HepG2 (cell line): ENCODE results near the gene SULT6B1. TPM values are rescaled to one million over a fixed set of nuclear protein-coding genes. Genes with fewer than 3 reads are reported as not detected.

ENCODE experiments used
- ATAC-seq: fragments of 200-7000 bp; cut with Tn5 transposase; 3 replicates; pipeline ENCODE4 v1.9.1; 2020; ENCODE audit warnings: mild to moderate bottlenecking, moderate library complexity
- BruUV-seq: library from RNA; stranded (reverse); fragments of 400-500 nt; replicated peaks from 2 replicates; lab custom pipeline; 2021; lab: Mats Ljungman, UMichigan
- CTCF ChIA-PET: fragments of 300-600 bp; formaldehyde crosslinking; extraction: SDS; loops from one replicate; lab custom pipeline; 2021; ENCODE audit warnings: low total read pairs, inconsistent platforms, low intra/inter-chr PET ratio; lab: Yijun Ruan, JAX
- POLR2A ChIA-PET: fragments of 350-600 bp; sonication (Branson Sonifier 250); formaldehyde crosslinking; loops from one replicate; lab custom pipeline; 2020; ENCODE audit warnings: antibody characterized with exemption, inconsistent platforms; lab: Yijun Ruan, JAX
- DNase-seq: peaks from one replicate; pipeline ENCODE4 v3.0.0-alpha.2; 2015; ENCODE audit warnings: low spot score
- FAIRE-seq: peaks from 3 replicates; lab custom pipeline; 2011; peaks lifted over from hg19 to GRCh38; lab: Jason Lieb, UNC
- H2AFZ ChIP-seq: one replicate; pipeline ENCODE4 v1.6.1; 2011; ENCODE audit warnings: low read length, inconsistent platforms
- H3K27ac ChIP-seq: fragments of 300-600 bp; 3 replicates; pipeline ENCODE4 v1.8.0; 2011; ENCODE audit warnings: mixed run types, mild to moderate bottlenecking, mixed read lengths, low read length, inconsistent platforms; ENCODE audit not compliant: insufficient read depth; ENCODE audit errors: extremely low read length
- H3K27me3 ChIP-seq, 2 experiments: fragments of 200-600 bp in 1 of 2; 2 replicates in 1 of 2; 3 replicates in 1 of 2; pipeline versions ENCODE4 v1.6.0 to v1.8.0; 2011; ENCODE audit warnings: low read length in 2 of 2, mild to moderate bottlenecking in 2 of 2, moderate library complexity in 2 of 2, inconsistent platforms in 1 of 2; ENCODE audit not compliant: insufficient read depth in 2 of 2, control insufficient read depth in 1 of 2
- H3K36me3 ChIP-seq, 2 experiments: fragments of 200-600 bp in 1 of 2; replicated peaks in 1 of 2; 2 replicates in 1 of 2; 3 replicates in 1 of 2; pipeline versions ENCODE4 v1.5.1 to v1.8.0; 2011; ENCODE audit warnings: low read length in 2 of 2, inconsistent platforms in 1 of 2; ENCODE audit not compliant: insufficient read depth in 2 of 2, control insufficient read depth in 1 of 2
- H3K4me1 ChIP-seq: 2 replicates; pipeline ENCODE4 v1.5.1; 2012; ENCODE audit warnings: low read length, inconsistent platforms; ENCODE audit not compliant: insufficient read depth
- H3K4me2 ChIP-seq: 2 replicates; pipeline ENCODE4 v1.6.0; 2011; ENCODE audit warnings: low read depth, low read length, inconsistent platforms
- H3K4me3 ChIP-seq, 3 experiments: fragments of 200-600 bp in 1 of 3; sonication (generic), shearing (Covaris generic) in 1 of 3; replicated peaks in 1 of 3; 2 replicates each; pipeline ENCODE4 v1.5.1; 2011 to 2016; ENCODE audit warnings: low read length in 3 of 3, inconsistent platforms in 2 of 3, low read depth in 2 of 3, mild to moderate bottlenecking in 2 of 3, control low read depth in 1 of 3, mixed read lengths in 1 of 3; ENCODE audit not compliant: insufficient read depth in 1 of 3
- H3K79me2 ChIP-seq: one replicate; pipeline ENCODE4 v1.6.1; 2011; ENCODE audit warnings: low read length, inconsistent platforms; ENCODE audit not compliant: insufficient read depth
- H3K9ac ChIP-seq: 2 replicates; pipeline ENCODE4 v1.6.0; 2011; ENCODE audit warnings: mild to moderate bottlenecking, low read depth, low read length, inconsistent platforms; ENCODE audit not compliant: insufficient read depth
- H3K9me3 ChIP-seq: 2 replicates; pipeline ENCODE4 v1.5.1; 2012; ENCODE audit warnings: mild to moderate bottlenecking, low read length
- H4K20me1 ChIP-seq: 2 replicates; pipeline ENCODE4 v1.6.0; 2011; ENCODE audit warnings: inconsistent platforms, mild to moderate bottlenecking, low read length, moderate library complexity; ENCODE audit not compliant: insufficient read depth
- FOXM1 ChIP-seq: sonication (generic); formaldehyde crosslinking; IDR thresholded peaks from 2 replicates; pipeline ENCODE4 v1.5.0; 2020; ENCODE audit warnings: missing genetic modification reagents
- FOXO1 ChIP-seq: sonication (generic); formaldehyde crosslinking; IDR thresholded peaks from 2 replicates; pipeline ENCODE4 v1.4.0; 2020; ENCODE audit warnings: missing genetic modification reagents
- FOXO4 ChIP-seq: sonication (generic); formaldehyde crosslinking; conservative IDR thresholded peaks from 2 replicates; pipeline ENCODE4 v1.8.1; 2023; ENCODE audit warnings: missing genetic modification reagents
- HMG20B ChIP-seq: conservative IDR thresholded peaks from 2 replicates; pipeline ENCODE4 v1.6.1; 2016; ENCODE audit warnings: missing genetic modification reagents, missing compliant biosample characterization
- JUNB ChIP-seq: sonication (generic); formaldehyde crosslinking; IDR thresholded peaks from 2 replicates; pipeline ENCODE4 v1.8.0; 2022; ENCODE audit warnings: missing genetic modification reagents, mild to moderate bottlenecking, borderline replicate concordance
- NFYC ChIP-seq: IDR thresholded peaks from 2 replicates; pipeline ENCODE4 v1.6.1; 2016; ENCODE audit warnings: missing genetic modification reagents, missing compliant biosample characterization
- PCBP1 ChIP-seq: fragments of 200-400 bp; formaldehyde crosslinking; IDR thresholded peaks from 2 replicates; pipeline ENCODE4 v1.6.1; 2017; ENCODE audit warnings: mild to moderate bottlenecking, low read depth, low read length, borderline replicate concordance
- PHF20 ChIP-seq: sonication (generic); formaldehyde crosslinking; IDR thresholded peaks from 2 replicates; pipeline ENCODE4 v1.5.0; 2020; ENCODE audit warnings: mild to moderate bottlenecking, missing genetic modification reagents
- SP4 ChIP-seq: sonication (generic); formaldehyde crosslinking; IDR thresholded peaks from 2 replicates; pipeline ENCODE4 v1.8.1; 2023; ENCODE audit warnings: mild to moderate bottlenecking, missing genetic modification reagents
- ZFP41 ChIP-seq: sonication (generic); formaldehyde crosslinking; IDR thresholded peaks from 2 replicates; pipeline ENCODE4 v1.4.0; 2020; ENCODE audit warnings: mild to moderate bottlenecking, missing genetic modification reagents, borderline replicate concordance
- ZNF446 ChIP-seq: sonication (generic); formaldehyde crosslinking; IDR thresholded peaks from 2 replicates; pipeline ENCODE4 v1.5.0; 2020; ENCODE audit warnings: mild to moderate bottlenecking, missing genetic modification reagents
- ZNF564 ChIP-seq: sonication (generic); formaldehyde crosslinking; IDR thresholded peaks from 2 replicates; pipeline ENCODE4 v1.8.1; 2023; ENCODE audit warnings: mild to moderate bottlenecking, missing genetic modification reagents
- WGBS: methylation state at CpG from one replicate; pipeline ENCODE4 v1.1.6; 2017; ENCODE audit warnings: low lambda C conversion rate; 5-methylcytosine and 5-hydroxymethylcytosine counted together
- in situ Hi-C: cut with HindIII; loops from 2 replicates; pipeline ENCODE4 v1.10.0; 2017; ENCODE audit warnings: low pct_unique_long_range_greater_than_20kb; ENCODE audit not compliant: extremely low pct_ligation_motif_present
- intact Hi-C: fragments of 100-400 bp; cut with micrococcal nuclease; formaldehyde crosslinking; loops from one replicate; pipeline ENCODE4 v1.10.0; 2022; ENCODE audit not compliant: unreplicated experiment
- polyA plus RNA-seq, 8 experiments: library from polyadenylated mRNA; depleted of rRNA in 3 of 8; stranded (reverse) in 7 of 8; unstranded in 1 of 8; fragments of >200 nt; fragmentation: Illumina TruSeq in 4 of 8; extraction: Trizol in 4 of 8; gene quantifications; 2 replicates each; pipeline versions ENCODE4 v1.2.1 to v1.2.3, GENCODE V29; 2011 to 2016; ENCODE audit warnings: low read depth in 4 of 8, missing spikeins in 1 of 8, mixed read lengths in 1 of 8; ENCODE audit not compliant: insufficient read depth in 1 of 8
- total RNA-seq, 5 experiments: library from RNA; depleted of rRNA; stranded (reverse); fragments of >200 nt; fragmentation: Illumina TruSeq; extraction: Trizol; gene quantifications; 2 replicates each; pipeline ENCODE4 v1.2.3, GENCODE V29; 2016; ENCODE audit warnings: low read depth in 1 of 5
- TF ChIP-seq, protein P1 (sequence below), 2 experiments: sonication (generic) in 1 of 2; formaldehyde crosslinking in 1 of 2; IDR thresholded peaks; 2 replicates each; pipeline versions ENCODE4 v1.6.1 to v1.9.0; 2014 to 2022; ENCODE audit warnings: antibody characterized with exemption in 1 of 2, borderline replicate concordance in 1 of 2, inconsistent platforms in 1 of 2, low read depth in 1 of 2, missing genetic modification reagents in 1 of 2
- TF ChIP-seq, protein P2 (sequence below): sonication (generic); formaldehyde crosslinking; IDR thresholded peaks from 2 replicates; pipeline ENCODE4 v1.5.0; 2020; ENCODE audit warnings: mild to moderate bottlenecking, missing genetic modification reagents, borderline replicate concordance

The SULT6B1 gene
- total and polyA plus RNA-seq, 2 of the 13 experiments (the other 11 are each of a cell fraction or from before 2014, with no cell fraction given): not detected

GRCh38 chr2:37143974-37144373 is 44.5 kb downstream of the SULT6B1 start:
- Histone ChIP-seq H3K9me3 (no peaks in the 10 kb centered on the region), H3K27me3 (no peaks in the 10 kb centered on the region), H3K4me1 (no peaks in the 10 kb centered on the region), H3K79me2 (peaks cover 1% of the 10 kb centered on the region), H3K36me3 (peaks cover 18 to 76% of the 10 kb centered on the region in 2 experiments), H3K27ac (no peak overlapping the region), H3K4me2 (no peak overlapping the region), H3K4me3 (no peak overlapping the region), H4K20me1 (no peaks in the 10 kb centered on the region), H2AFZ (no peak overlapping the region), H3K9ac (no peak overlapping the region)
- CTCF ChIA-PET: no interaction called here
- WGBS: 100% methylated on average over 1 of the region's 1 CpG
- intact Hi-C loops (no loop called here), in situ Hi-C loops (no loop called here)
- DNase-seq (no peak), ATAC-seq (no peak), FAIRE-seq (no peak)
- BruUV-seq: no TSS peak
- POLR2A ChIA-PET: no interaction called here
- TF ChIP-seq JUNB (no peak), ZNF446 (CRISPR knock-in tag) (no peak), FOXO1 (no peak), SP4 (CRISPR knock-in tag) (no peak), FOXO4 (CRISPR knock-in tag) (no peak), ZFP41 (CRISPR knock-in tag) (no peak), ZNF564 (no peak), FOXM1 (CRISPR knock-in tag) (no peak), PCBP1 (no peak), NFYC (no peak), HMG20B (no peak), PHF20 (CRISPR knock-in tag) (no peak)
- TF ChIP-seq, protein P1, sequence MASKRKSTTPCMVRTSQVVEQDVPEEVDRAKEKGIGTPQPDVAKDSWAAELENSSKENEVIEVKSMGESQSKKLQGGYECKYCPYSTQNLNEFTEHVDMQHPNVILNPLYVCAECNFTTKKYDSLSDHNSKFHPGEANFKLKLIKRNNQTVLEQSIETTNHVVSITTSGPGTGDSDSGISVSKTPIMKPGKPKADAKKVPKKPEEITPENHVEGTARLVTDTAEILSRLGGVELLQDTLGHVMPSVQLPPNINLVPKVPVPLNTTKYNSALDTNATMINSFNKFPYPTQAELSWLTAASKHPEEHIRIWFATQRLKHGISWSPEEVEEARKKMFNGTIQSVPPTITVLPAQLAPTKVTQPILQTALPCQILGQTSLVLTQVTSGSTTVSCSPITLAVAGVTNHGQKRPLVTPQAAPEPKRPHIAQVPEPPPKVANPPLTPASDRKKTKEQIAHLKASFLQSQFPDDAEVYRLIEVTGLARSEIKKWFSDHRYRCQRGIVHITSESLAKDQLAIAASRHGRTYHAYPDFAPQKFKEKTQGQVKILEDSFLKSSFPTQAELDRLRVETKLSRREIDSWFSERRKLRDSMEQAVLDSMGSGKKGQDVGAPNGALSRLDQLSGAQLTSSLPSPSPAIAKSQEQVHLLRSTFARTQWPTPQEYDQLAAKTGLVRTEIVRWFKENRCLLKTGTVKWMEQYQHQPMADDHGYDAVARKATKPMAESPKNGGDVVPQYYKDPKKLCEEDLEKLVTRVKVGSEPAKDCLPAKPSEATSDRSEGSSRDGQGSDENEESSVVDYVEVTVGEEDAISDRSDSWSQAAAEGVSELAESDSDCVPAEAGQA (IDR thresholded peaks at IDR 0.05; ENCODE audit: low read depth): no peak
- TF ChIP-seq, protein P1 (CRISPR knock-in tag; IDR thresholded peaks at IDR 0.05; ENCODE audit: borderline replicate concordance): no peak
- TF ChIP-seq, protein P2, sequence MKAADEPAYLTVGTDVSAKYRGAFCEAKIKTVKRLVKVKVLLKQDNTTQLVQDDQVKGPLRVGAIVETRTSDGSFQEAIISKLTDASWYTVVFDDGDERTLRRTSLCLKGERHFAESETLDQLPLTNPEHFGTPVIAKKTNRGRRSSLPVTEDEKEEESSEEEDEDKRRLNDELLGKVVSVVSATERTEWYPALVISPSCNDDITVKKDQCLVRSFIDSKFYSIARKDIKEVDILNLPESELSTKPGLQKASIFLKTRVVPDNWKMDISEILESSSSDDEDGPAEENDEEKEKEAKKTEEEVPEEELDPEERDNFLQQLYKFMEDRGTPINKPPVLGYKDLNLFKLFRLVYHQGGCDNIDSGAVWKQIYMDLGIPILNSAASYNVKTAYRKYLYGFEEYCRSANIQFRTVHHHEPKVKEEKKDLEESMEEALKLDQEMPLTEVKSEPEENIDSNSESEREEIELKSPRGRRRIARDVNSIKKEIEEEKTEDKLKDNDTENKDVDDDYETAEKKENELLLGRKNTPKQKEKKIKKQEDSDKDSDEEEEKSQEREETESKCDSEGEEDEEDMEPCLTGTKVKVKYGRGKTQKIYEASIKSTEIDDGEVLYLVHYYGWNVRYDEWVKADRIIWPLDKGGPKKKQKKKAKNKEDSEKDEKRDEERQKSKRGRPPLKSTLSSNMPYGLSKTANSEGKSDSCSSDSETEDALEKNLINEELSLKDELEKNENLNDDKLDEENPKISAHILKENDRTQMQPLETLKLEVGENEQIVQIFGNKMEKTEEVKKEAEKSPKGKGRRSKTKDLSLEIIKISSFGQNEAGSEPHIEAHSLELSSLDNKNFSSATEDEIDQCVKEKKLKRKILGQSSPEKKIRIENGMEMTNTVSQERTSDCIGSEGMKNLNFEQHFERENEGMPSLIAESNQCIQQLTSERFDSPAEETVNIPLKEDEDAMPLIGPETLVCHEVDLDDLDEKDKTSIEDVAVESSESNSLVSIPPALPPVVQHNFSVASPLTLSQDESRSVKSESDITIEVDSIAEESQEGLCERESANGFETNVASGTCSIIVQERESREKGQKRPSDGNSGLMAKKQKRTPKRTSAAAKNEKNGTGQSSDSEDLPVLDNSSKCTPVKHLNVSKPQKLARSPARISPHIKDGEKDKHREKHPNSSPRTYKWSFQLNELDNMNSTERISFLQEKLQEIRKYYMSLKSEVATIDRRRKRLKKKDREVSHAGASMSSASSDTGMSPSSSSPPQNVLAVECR (CRISPR knock-in tag): no peak
